ENCODE data around the gene TPSB2. TPM values are rescaled to one million over a fixed set of nuclear protein-coding genes. Genes with fewer than 3 reads are reported as not detected.

TPSB2 gene
- total RNA-seq, 1 donor from 2014 or later = 3.6 TPM

GRCh38 chr16:1216681-1217400 lies 13.1 kb downstream of the TPSB2 start:
- Histone ChIP-seq H3K4me1 (no peaks in the 10 kb centered on the region), H3K9me3 (replicated peaks) (no peaks in the 10 kb centered on the region), H3K27me3 (ENCODE audit: low read depth) (peaks cover 15% of the 10 kb centered on the region), H3K27ac (replicated peaks) (no peak overlapping the region), H3K4me3 (no peak overlapping the region), H3K36me3 (no peaks in the 10 kb centered on the region)
- no peak for TF ChIP-seq CTCF (IDR thresholded peaks at IDR 0.05; ENCODE audit: borderline replicate concordance)
- intact Hi-C loops (cut with micrococcal nuclease) = no loop called here
- DNase-seq = no peak

- H3K27ac ChIP-seq (replicated peaks) = no peak overlapping the region
- intact Hi-C loops (cut with micrococcal nuclease) = no loop called here
- no peaks in the 10 kb centered on the region for H3K36me3 ChIP-seq
- H3K27me3 ChIP-seq (ENCODE audit: low read depth) = peaks cover 15% of the 10 kb centered on the region
- no peaks in the 10 kb centered on the region for H3K9me3 ChIP-seq (replicated peaks)
- DNase-seq = no peak
- TF ChIP-seq CTCF (IDR thresholded peaks at IDR 0.05; ENCODE audit: borderline replicate concordance) = no peak
- no peaks in the 10 kb centered on the region for H3K4me1 ChIP-seq
- no peak overlapping the region for H3K4me3 ChIP-seq
Observed at GRCh38 chr16:1216296-1216619, 13.7 kb downstream of the TPSB2 start.

GRCh38 chr16:1215574-1216295 lies 14.2 kb downstream of the TPSB2 start:
- peaks cover 18% of the 10 kb centered on the region for H3K27me3 ChIP-seq (ENCODE audit: low read depth)
- no peak overlapping the region for H3K27ac ChIP-seq (replicated peaks)
- DNase-seq = no peak
- no peaks in the 10 kb centered on the region for H3K9me3 ChIP-seq (replicated peaks)
- no peak for TF ChIP-seq CTCF (IDR thresholded peaks at IDR 0.05; ENCODE audit: borderline replicate concordance)
- no peaks in the 10 kb centered on the region for H3K36me3 ChIP-seq
- H3K4me1 ChIP-seq = no peaks in the 10 kb centered on the region
- no peak overlapping the region for H3K4me3 ChIP-seq
- intact Hi-C loops (cut with micrococcal nuclease) = no loop called here

GRCh38 chr16:1214719-1215118 lies 15.3 kb downstream of the TPSB2 start:
- intact Hi-C loops (cut with micrococcal nuclease) = no loop called here
- no peak for TF ChIP-seq CTCF (IDR thresholded peaks at IDR 0.05; ENCODE audit: borderline replicate concordance)
- Histone ChIP-seq H3K36me3 (no peaks in the 10 kb centered on the region), H3K4me1 (no peaks in the 10 kb centered on the region), H3K27ac (replicated peaks) (no peak overlapping the region), H3K4me3 (no peak overlapping the region), H3K9me3 (replicated peaks) (no peaks in the 10 kb centered on the region), H3K27me3 (ENCODE audit: low read depth) (peaks cover 25% of the 10 kb centered on the region)
- no peak for DNase-seq

GRCh38 chr16:1213796-1214372 lies 16.1 kb downstream of the TPSB2 start:
- no peak for TF ChIP-seq CTCF (IDR thresholded peaks at IDR 0.05; ENCODE audit: borderline replicate concordance)
- no peak for DNase-seq
- Histone ChIP-seq H3K27ac (replicated peaks) (no peak overlapping the region), H3K4me3 (no peak overlapping the region), H3K4me1 (no peaks in the 10 kb centered on the region), H3K9me3 (replicated peaks) (no peaks in the 10 kb centered on the region), H3K36me3 (no peaks in the 10 kb centered on the region), H3K27me3 (ENCODE audit: low read depth) (peaks cover 30% of the 10 kb centered on the region)
- intact Hi-C loops (cut with micrococcal nuclease) = no loop called here
